C4-2B (cell line): ENCODE measurements around the gene SARS1.
"Not testable (repeated sequence)": the region's sequence is repeated elsewhere in the genome, so short reads cannot be mapped to it uniquely, and the experiment has no call there.

ENCODE experiments used
- CTCF ChIP-seq: fragments of 450-650 bp; conservative IDR thresholded peaks from 2 replicates; pipeline ENCODE4 v1.5.1; 2017; ENCODE audit warnings: mild to moderate bottlenecking
- ZFX ChIP-seq: fragments of 450-650 bp; IDR thresholded peaks from 2 replicates; pipeline ENCODE4 v1.6.1; 2017

GRCh38 chr1:109221201-109221600, 7.5 kb downstream of the SARS1 start:
- TF ChIP-seq CTCF, ZFX: not testable (repeated sequence)
